ENCODE results near the gene BAG3.

The BAG3 gene

GRCh38 chr10:119667562-119668328, 16.6 kb downstream of the BAG3 start:
- no peak for DNase-seq (ENCODE audit: low spot score)

- DNase-seq (ENCODE audit: low spot score) = no peak
Measured at GRCh38 chr10:119668461-119668860, 17.3 kb downstream of the BAG3 start.

- DNase-seq (ENCODE audit: low spot score) = no peak
Measured at GRCh38 chr10:119669331-119669730, 18.2 kb downstream of the BAG3 start.

GRCh38 chr10:119669975-119670640, 18.9 kb downstream of the BAG3 start:
- DNase-seq (ENCODE audit: low spot score) = no peak

GRCh38 chr10:119670717-119671116, 19.5 kb downstream of the BAG3 start:
- no peak for DNase-seq (ENCODE audit: low spot score)

GRCh38 chr10:119671381-119671780, 20.2 kb downstream of the BAG3 start:
- no peak for DNase-seq (ENCODE audit: low spot score)

- DNase-seq (ENCODE audit: low spot score) = no peak
Measured at GRCh38 chr10:119672291-119672690, 21.1 kb downstream of the BAG3 start.

GRCh38 chr10:119673271-119673670, 22.1 kb downstream of the BAG3 start:
- DNase-seq (ENCODE audit: low spot score) = no peak

GRCh38 chr10:119675483-119676170, 24.4 kb downstream of the BAG3 start:
- DNase-seq (ENCODE audit: low spot score) = no peak

GRCh38 chr10:119677126-119677525, 25.9 kb downstream of the BAG3 start:
- DNase-seq (ENCODE audit: low spot score) = no peak

GRCh38 chr10:119677904-119678755, 26.9 kb downstream of the BAG3 start:
- DNase-seq (ENCODE audit: low spot score) = no peak

GRCh38 chr10:119679480-119679829, 28.3 kb downstream of the BAG3 start:
- DNase-seq (ENCODE audit: low spot score) = no peak

- no peak for DNase-seq (ENCODE audit: low spot score)
Measured at GRCh38 chr10:119680050-119680449, 28.9 kb downstream of the BAG3 start.

- DNase-seq (ENCODE audit: low spot score) = no peak
Measured at GRCh38 chr10:119680650-119681081, 29.5 kb downstream of the BAG3 start.

GRCh38 chr10:119686465-119687191, 35.4 kb downstream of the BAG3 start:
- peak; percentile 81 for DNase-seq (ENCODE audit: low spot score)

GRCh38 chr10:119687192-119688032, 36.2 kb downstream of the BAG3 start:
- DNase-seq (ENCODE audit: low spot score) = no peak

GRCh38 chr10:119688033-119688508, 36.9 kb downstream of the BAG3 start:
- DNase-seq (ENCODE audit: low spot score) = no peak

- no peak for DNase-seq (ENCODE audit: low spot score)
Measured at GRCh38 chr10:119689016-119689580, 37.9 kb downstream of the BAG3 start.

GRCh38 chr10:119691726-119692125, 40.5 kb downstream of the BAG3 start:
- DNase-seq (ENCODE audit: low spot score) = no peak
